Activated B cell treated with CpG ODN at 0.5 μM for 24 hours (primary cell): Measurements from ENCODE around the gene LRRC4C. TPM values are rescaled to one million over a fixed set of nuclear protein-coding genes. Genes with fewer than 3 reads are reported as not detected.

Source experiments
- ATAC-seq: fragments of 200-7000 bp; cut with Tn5 transposase; one replicate; pipeline ENCODE4 v1.10.0; 2021; ENCODE audit warnings: low read depth, mild to moderate bottlenecking, moderate library complexity
- CTCF ChIA-PET: fragments of 350-600 bp; sonication (Branson Sonifier 250); formaldehyde crosslinking; loops from one replicate; lab custom pipeline; 2021; ENCODE audit warnings: antibody characterized with exemption; lab: Charles Lee
- POLR2A ChIA-PET: fragments of 350-600 bp; sonication (Branson Sonifier 250); formaldehyde crosslinking; loops from one replicate; lab custom pipeline; 2021; ENCODE audit warnings: antibody characterized with exemption; lab: Charles Lee
- DNase-seq: peaks from one replicate; pipeline ENCODE4 v3.0.0; 2022
- H3K27ac Mint-ChIP-seq: one replicate; pipeline ENCODE4 v1.8.0; 2020; ENCODE audit warnings: mixed read lengths
- H3K27me3 Mint-ChIP-seq: one replicate; pipeline ENCODE4 v1.8.0; 2021; ENCODE audit warnings: mixed read lengths
- H3K36me3 Mint-ChIP-seq: one replicate; pipeline ENCODE4 v1.8.0; 2021; ENCODE audit warnings: low read depth, mixed read lengths
- H3K4me1 Mint-ChIP-seq: one replicate; pipeline ENCODE4 v1.8.0; 2021; ENCODE audit warnings: mixed read lengths
- H3K4me3 Mint-ChIP-seq: one replicate; pipeline ENCODE4 v1.8.0; 2020; ENCODE audit warnings: mild to moderate bottlenecking, mixed read lengths
- H3K9me3 Mint-ChIP-seq: one replicate; pipeline ENCODE4 v1.8.0; 2020; ENCODE audit warnings: mixed read lengths
- intact Hi-C: fragments of 100-400 bp; cut with micrococcal nuclease; formaldehyde crosslinking; loops from one replicate; pipeline ENCODE4 v1.15.1; 2024
- total RNA-seq: library from RNA; stranded (reverse); gene quantifications from 2 replicates; pipeline ENCODE4 v1.2.3, GENCODE V29; 2022
- TF ChIP-seq, protein P1 (sequence below): fragments of 200-600 bp; IDR thresholded peaks from one replicate; pipeline ENCODE4 v1.8.0; 2022; ENCODE audit warnings: antibody characterized with exemption, mild to moderate bottlenecking

Gene LRRC4C
- total RNA-seq, 1 donor from 2014 or later, result not detected

DNA sequence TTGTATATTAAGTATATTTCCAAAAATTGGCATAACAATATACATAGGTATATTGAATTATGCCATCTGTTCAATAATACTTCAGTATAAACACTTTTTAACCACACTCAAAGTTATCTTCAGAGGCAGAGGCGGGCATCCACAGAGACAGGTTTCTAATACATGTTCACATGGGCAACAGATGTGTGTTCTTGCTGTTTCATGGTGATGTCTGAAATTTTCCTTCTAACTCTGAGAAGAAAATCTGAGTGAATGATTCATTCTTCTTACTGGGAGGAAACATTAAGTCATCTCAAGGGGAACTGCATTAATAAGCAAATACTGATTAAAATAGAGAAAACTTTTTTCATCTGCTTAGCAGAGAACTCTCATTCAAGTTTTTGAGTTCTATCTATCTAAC is 1074.5 kb downstream of the LRRC4C start:
- H3K27ac Mint-ChIP-seq, result no peak overlapping the region
- ATAC-seq (no peak), DNase-seq (no peak)
- TF ChIP-seq, protein P1, sequence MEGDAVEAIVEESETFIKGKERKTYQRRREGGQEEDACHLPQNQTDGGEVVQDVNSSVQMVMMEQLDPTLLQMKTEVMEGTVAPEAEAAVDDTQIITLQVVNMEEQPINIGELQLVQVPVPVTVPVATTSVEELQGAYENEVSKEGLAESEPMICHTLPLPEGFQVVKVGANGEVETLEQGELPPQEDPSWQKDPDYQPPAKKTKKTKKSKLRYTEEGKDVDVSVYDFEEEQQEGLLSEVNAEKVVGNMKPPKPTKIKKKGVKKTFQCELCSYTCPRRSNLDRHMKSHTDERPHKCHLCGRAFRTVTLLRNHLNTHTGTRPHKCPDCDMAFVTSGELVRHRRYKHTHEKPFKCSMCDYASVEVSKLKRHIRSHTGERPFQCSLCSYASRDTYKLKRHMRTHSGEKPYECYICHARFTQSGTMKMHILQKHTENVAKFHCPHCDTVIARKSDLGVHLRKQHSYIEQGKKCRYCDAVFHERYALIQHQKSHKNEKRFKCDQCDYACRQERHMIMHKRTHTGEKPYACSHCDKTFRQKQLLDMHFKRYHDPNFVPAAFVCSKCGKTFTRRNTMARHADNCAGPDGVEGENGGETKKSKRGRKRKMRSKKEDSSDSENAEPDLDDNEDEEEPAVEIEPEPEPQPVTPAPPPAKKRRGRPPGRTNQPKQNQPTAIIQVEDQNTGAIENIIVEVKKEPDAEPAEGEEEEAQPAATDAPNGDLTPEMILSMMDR, result no peak
- ChIA-PET CTCF (no interaction called here), POLR2A (no interaction called here)
- peaks cover 5% of the 10 kb centered on the region for H3K9me3 Mint-ChIP-seq
- no peaks in the 10 kb centered on the region for H3K27me3 Mint-ChIP-seq
- H3K4me3 Mint-ChIP-seq, result no peak overlapping the region
- H3K4me1 Mint-ChIP-seq, result no peaks in the 10 kb centered on the region
- intact Hi-C loops, result no loop called here
- H3K36me3 Mint-ChIP-seq, result no peaks in the 10 kb centered on the region

DNA sequence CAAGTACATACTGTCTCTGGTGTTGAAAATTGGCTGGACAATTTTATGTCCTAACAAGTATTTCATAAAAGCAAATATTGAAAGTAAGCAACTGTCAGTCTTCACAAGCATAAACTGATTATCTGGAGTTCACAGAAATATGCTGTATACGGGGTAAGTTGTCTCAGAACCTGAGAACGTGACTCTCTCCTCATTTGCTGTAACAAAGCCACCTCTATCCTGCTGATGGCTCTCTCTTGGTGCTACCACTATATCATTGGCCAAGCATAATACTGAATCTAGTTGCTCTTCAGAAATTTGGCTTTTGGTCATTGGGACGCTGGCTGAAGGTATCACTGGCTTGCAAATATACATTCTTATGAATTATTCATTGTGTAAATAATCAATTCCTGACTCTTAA is 1078.0 kb downstream of the LRRC4C start:
- Mint-ChIP-seq H3K36me3 (no peaks in the 10 kb centered on the region), H3K9me3 (peaks cover 9% of the 10 kb centered on the region), H3K4me1 (no peaks in the 10 kb centered on the region), H3K27ac (no peak overlapping the region), H3K27me3 (no peaks in the 10 kb centered on the region), H3K4me3 (no peak overlapping the region)
- ChIA-PET POLR2A (no interaction called here), CTCF (no interaction called here)
- TF ChIP-seq, protein P1, result no peak
- DNase-seq, result no peak
- no peak for ATAC-seq
- intact Hi-C loops, result no loop called here

DNA sequence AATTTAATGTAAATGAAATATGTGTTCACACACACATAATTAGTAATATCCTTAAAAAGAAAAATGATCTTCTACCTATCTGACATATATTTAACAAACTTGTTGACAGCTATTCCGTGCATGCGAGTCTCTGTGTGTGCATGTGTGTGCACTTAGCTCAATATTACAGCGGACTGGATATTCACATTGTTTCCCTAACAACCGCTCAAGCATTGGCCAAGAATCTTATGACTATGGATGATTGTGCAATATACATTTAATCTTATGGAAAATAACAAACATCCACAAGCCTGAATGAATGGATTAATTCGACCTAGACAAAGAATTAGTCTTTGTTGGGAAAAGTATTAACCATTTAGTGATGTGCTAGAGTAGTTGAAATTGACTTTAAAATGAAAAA is 1078.6 kb downstream of the LRRC4C start:
- intact Hi-C loops, result no loop called here
- Mint-ChIP-seq H3K27ac (no peak overlapping the region), H3K36me3 (no peaks in the 10 kb centered on the region), H3K4me1 (no peaks in the 10 kb centered on the region), H3K4me3 (no peak overlapping the region), H3K9me3 (peaks cover 9% of the 10 kb centered on the region), H3K27me3 (no peaks in the 10 kb centered on the region)
- CTCF ChIA-PET, result no interaction called here
- TF ChIP-seq, protein P1, result no peak
- POLR2A ChIA-PET, result no interaction called here
- ATAC-seq (no peak), DNase-seq (no peak)

DNA sequence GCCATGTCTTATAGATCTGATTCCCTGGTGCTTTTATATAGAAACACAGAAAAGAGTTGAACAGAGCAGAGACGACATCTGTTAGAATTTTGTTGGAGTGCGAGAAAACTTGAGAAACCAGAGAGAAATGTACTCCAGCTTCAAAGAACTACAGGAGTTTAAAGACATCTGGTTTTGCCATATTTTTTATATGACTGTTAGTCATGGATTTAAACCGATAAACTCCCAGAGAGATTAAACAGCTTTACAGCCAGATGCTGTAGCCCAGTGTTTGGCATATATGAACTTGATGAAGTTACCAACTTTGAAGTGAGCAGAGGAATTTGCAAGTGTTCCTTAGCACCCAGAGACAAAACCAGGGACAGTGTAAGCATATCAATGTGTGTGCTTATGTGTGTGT is 1083.1 kb downstream of the LRRC4C start:
- intact Hi-C loops, result no loop called here
- DNase-seq, result no peak
- Mint-ChIP-seq H3K36me3 (no peaks in the 10 kb centered on the region), H3K4me1 (no peaks in the 10 kb centered on the region), H3K27ac (no peak overlapping the region), H3K4me3 (no peak overlapping the region), H3K27me3 (no peaks in the 10 kb centered on the region), H3K9me3 (peaks cover 10% of the 10 kb centered on the region)
- TF ChIP-seq, protein P1, result no peak
- CTCF ChIA-PET, result no interaction called here
- POLR2A ChIA-PET, result no interaction called here
- ATAC-seq, result no peak

DNA sequence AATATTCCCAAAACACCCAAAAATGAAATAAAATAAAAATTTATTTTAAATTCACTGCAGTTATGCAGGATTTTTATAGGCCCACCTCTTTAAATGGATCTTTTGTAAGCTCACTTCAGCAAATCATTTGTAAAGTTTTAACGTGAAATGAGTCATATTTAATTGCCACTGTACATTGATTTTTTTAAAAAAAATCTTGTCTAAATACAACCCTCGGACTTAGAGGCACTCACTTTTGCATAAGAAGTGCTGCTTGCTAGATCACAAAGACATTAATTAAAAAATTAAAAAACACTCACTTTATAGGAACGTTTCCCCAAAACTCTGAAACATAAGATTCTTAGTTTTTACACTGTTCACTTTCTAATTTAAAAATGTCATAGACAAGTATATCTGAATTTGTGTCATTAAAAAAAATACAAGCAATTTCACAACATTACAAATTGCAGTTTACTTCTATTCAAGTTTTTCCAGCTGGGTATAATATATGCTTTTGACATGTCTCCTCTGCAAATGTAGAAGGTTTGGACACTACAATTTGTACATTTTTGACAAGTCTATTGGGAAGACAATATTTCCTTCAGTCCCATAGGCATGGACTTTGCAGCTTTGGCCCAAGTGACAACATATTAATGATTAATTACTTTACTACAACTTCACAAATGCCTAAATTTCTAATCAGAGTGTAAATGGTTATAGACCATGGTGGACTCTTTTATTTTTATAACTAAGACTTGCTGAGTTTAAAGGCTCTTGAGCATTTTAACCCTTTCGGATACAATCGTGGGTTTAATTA is 1088.4 kb downstream of the LRRC4C start:
- CTCF ChIA-PET, result no interaction called here
- Mint-ChIP-seq H3K4me1 (no peaks in the 10 kb centered on the region), H3K27ac (no peak overlapping the region), H3K27me3 (no peaks in the 10 kb centered on the region), H3K9me3 (peaks cover 12% of the 10 kb centered on the region), H3K36me3 (no peaks in the 10 kb centered on the region), H3K4me3 (no peak overlapping the region)
- intact Hi-C loops, result no loop called here
- DNase-seq (no peak), ATAC-seq (no peak)
- TF ChIP-seq, protein P1, result no peak
- POLR2A ChIA-PET, result no interaction called here
